BLaER1 (cell line): ENCODE measurements around the gene PRKCE.

Experiments
- H3K27ac ChIP-seq: shearing (Covaris generic); formaldehyde crosslinking; 2 replicates; pipeline ENCODE4 v1.8.1; 2022
- H3K27me3 ChIP-seq: shearing (Covaris generic); formaldehyde crosslinking; 2 replicates; pipeline ENCODE4 v1.8.1; 2022
- H3K36me3 ChIP-seq: shearing (Covaris generic); formaldehyde crosslinking; 2 replicates; pipeline ENCODE4 v1.8.1; 2022
- H3K4me1 ChIP-seq: shearing (Covaris generic); formaldehyde crosslinking; 2 replicates; pipeline ENCODE4 v1.8.1; 2022
- H3K4me2 ChIP-seq: shearing (Covaris generic); formaldehyde crosslinking; 2 replicates; pipeline ENCODE4 v1.8.1; 2022
- H3K4me3 ChIP-seq: shearing (Covaris generic); formaldehyde crosslinking; 2 replicates; pipeline ENCODE4 v1.8.1; 2022
- H3K9ac ChIP-seq: shearing (Covaris generic); formaldehyde crosslinking; 2 replicates; pipeline ENCODE4 v1.8.1; 2022
- H3K9me3 ChIP-seq: shearing (Covaris generic); formaldehyde crosslinking; 2 replicates; pipeline ENCODE4 v1.8.1; 2022
- H4K20me1 ChIP-seq: shearing (Covaris generic); formaldehyde crosslinking; 2 replicates; pipeline ENCODE4 v1.8.1; 2022
- Cebpa-rat ChIP-seq: shearing (Covaris generic); IDR thresholded peaks from 2 replicates; pipeline ENCODE4 v1.8.1; 2022

Gene PRKCE

GRCh38 chr2:45726188-45726587 lies 74.7 kb downstream of the PRKCE start:
- Histone ChIP-seq H3K4me3 (no peak overlapping the region), H4K20me1 (peaks cover 22% of the 10 kb centered on the region), H3K27me3 (no peaks in the 10 kb centered on the region), H3K27ac (no peak overlapping the region), H3K9ac (no peak overlapping the region; the same call in 1 of the 2 replicates), H3K4me2 (peak overlapping the region; percentile 78; the same call in 1 of the 2 replicates), H3K36me3 (peaks cover 17% of the 10 kb centered on the region; the same call in 1 of the 2 replicates), H3K9me3 (no peaks in the 10 kb centered on the region), H3K4me1 (peaks cover 99% of the 10 kb centered on the region)
- no peak for TF ChIP-seq Cebpa-rat

GRCh38 chr2:45728458-45728942 lies 77.0 kb downstream of the PRKCE start:
- peaks cover 17% of the 10 kb centered on the region; the same call in 1 of the 2 replicates for H3K36me3 ChIP-seq
- H3K4me2 ChIP-seq, result peak overlapping the region; percentile 92
- peaks cover 99% of the 10 kb centered on the region for H3K4me1 ChIP-seq
- peaks cover 13% of the 10 kb centered on the region; the same call in 1 of the 2 replicates for H4K20me1 ChIP-seq
- H3K9ac ChIP-seq, result peak overlapping the region; percentile 31
- H3K27me3 ChIP-seq, result no peaks in the 10 kb centered on the region
- TF ChIP-seq Cebpa-rat, result no peak
- no peaks in the 10 kb centered on the region for H3K9me3 ChIP-seq
- H3K27ac ChIP-seq, result peak overlapping the region; percentile 84
- 0 out of 2 replicates have a peak overlapping the region, but pooled peaks have one; percentile 23 for H3K4me3 ChIP-seq

- Histone ChIP-seq H3K4me2 (peak overlapping the region; percentile 92), H3K4me1 (peaks cover 99% of the 10 kb centered on the region), H3K4me3 (peak overlapping the region; percentile 23), H3K27ac (peak overlapping the region; percentile 84), H3K36me3 (peaks cover 13% of the 10 kb centered on the region; the same call in 1 of the 2 replicates), H3K9ac (peak overlapping the region; percentile 31; the same call in 1 of the 2 replicates), H3K9me3 (no peaks in the 10 kb centered on the region), H3K27me3 (no peaks in the 10 kb centered on the region), H4K20me1 (peaks cover 5% of the 10 kb centered on the region; the same call in 1 of the 2 replicates)
- TF ChIP-seq Cebpa-rat, result no peak
Observed at GRCh38 chr2:45729753-45730512, 78.5 kb downstream of the PRKCE start.

DNA sequence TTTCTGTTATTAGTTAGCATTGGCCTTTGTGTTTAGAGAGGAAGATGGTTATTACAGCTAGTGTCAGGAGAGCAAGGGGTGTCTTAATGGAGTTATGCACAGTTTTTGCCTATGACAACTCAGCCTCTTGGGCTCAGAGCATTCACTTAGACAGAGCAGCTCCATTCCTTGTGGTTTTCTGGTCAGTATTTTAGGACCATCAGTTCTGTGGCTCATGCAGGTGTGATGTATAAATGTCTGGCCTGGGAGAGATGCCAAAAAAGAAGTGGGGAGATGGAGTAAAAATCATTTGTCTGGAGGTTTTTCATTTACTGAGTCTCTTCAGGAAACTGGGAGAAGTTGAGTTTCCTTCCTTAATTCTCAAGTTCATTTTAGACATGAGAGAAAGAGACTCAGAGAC lies 79.7 kb downstream of the PRKCE start:
- peaks cover 16% of the 10 kb centered on the region for H4K20me1 ChIP-seq
- no peak for TF ChIP-seq Cebpa-rat
- H3K4me1 ChIP-seq, result peaks cover 99% of the 10 kb centered on the region
- peaks cover 2% of the 10 kb centered on the region for H3K36me3 ChIP-seq
- peak overlapping the region; percentile 92 for H3K4me2 ChIP-seq
- peak overlapping the region; percentile 84 for H3K27ac ChIP-seq
- peak overlapping the region; percentile 45 for H3K4me3 ChIP-seq
- peak overlapping the region; percentile 16; the same call in 1 of the 2 replicates for H3K9ac ChIP-seq
- H3K9me3 ChIP-seq, result no peaks in the 10 kb centered on the region
- no peaks in the 10 kb centered on the region for H3K27me3 ChIP-seq

DNA sequence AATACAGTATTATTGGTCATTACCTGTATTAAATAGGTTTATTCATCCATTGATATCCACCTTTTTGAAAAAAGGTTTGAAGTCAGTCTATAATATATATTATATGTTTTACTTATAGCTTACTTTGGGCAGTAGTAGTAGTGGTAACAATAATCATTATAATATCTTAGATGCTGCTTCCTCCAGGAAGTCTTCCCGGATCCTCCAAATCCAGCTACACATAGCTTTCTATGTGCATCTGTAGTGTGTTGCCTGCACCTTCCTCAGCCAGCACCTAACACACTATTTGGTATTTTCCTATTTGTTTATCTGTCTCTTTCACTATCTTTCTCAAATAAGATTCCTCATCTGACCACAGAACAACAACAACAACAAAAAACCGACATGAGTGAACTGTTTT lies 81.0 kb downstream of the PRKCE start:
- Histone ChIP-seq H3K27me3 (no peaks in the 10 kb centered on the region), H3K4me1 (peaks cover 99% of the 10 kb centered on the region), H3K27ac (peak overlapping the region; percentile 84), H3K9me3 (no peaks in the 10 kb centered on the region), H3K4me2 (peak overlapping the region; percentile 92), H3K4me3 (peak overlapping the region; percentile 30; the same call in 1 of the 2 replicates), H4K20me1 (peaks cover 29% of the 10 kb centered on the region), H3K9ac (peak overlapping the region; percentile 57; the same call in 1 of the 2 replicates), H3K36me3 (peaks cover 12% of the 10 kb centered on the region)
- TF ChIP-seq Cebpa-rat, result no peak

DNA sequence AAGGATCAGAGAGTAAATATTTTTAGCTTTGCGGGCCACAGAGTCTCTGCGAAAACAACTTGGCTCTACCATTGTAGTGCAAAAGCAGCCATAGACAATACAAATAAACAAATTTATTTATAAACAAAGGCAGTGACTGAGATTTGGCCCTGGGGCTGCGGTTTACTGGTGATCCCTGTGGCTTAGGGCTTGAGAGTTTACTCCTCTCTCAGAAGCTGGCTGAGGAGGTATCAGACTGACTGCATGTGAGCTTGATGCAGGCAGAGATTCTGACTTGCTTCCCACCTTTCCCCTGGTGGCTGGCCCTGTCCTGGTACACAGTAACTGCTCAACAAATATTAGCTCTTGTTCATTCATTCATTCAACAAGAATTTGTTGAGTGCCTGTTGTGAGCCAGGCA lies 81.5 kb downstream of the PRKCE start:
- Histone ChIP-seq H4K20me1 (peaks cover 34% of the 10 kb centered on the region), H3K4me2 (peak overlapping the region; percentile 92), H3K27me3 (no peaks in the 10 kb centered on the region), H3K9me3 (no peaks in the 10 kb centered on the region), H3K4me1 (peaks cover 99% of the 10 kb centered on the region), H3K9ac (peak overlapping the region; percentile 57; the same call in 1 of the 2 replicates), H3K36me3 (peaks cover 17% of the 10 kb centered on the region), H3K27ac (peak overlapping the region; percentile 84), H3K4me3 (peak overlapping the region; percentile 30)
- no peak for TF ChIP-seq Cebpa-rat

DNA sequence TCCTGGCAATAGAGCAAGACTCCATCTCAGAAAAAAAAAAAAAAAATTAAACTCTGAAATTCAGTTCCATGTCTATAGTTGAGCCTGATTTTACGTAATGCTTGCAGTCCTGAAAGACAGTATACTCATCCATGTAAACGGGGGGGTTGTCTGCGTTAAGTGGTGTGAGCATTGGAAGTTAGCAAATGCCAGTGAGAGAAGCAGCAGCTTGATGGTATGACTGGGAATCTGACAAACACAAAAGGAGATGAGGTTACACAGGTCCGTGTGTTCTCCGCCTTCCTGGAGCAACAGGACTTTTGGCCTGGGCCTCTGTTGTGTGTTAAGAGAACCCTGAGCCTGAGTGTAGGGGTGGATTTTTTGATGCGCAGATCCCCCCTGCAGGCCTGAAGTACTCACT lies 82.9 kb downstream of the PRKCE start:
- peaks cover 21% of the 10 kb centered on the region for H3K36me3 ChIP-seq
- H3K27ac ChIP-seq, result peak overlapping the region; percentile 84
- peak overlapping the region; percentile 57; the same call in 1 of the 2 replicates for H3K9ac ChIP-seq
- H3K4me2 ChIP-seq, result peak overlapping the region; percentile 92
- H3K27me3 ChIP-seq, result no peaks in the 10 kb centered on the region
- peak overlapping the region; percentile 30; the same call in 1 of the 2 replicates for H3K4me3 ChIP-seq
- H3K9me3 ChIP-seq, result no peaks in the 10 kb centered on the region
- peaks cover 48% of the 10 kb centered on the region for H4K20me1 ChIP-seq
- no peak for TF ChIP-seq Cebpa-rat
- peaks cover 99% of the 10 kb centered on the region for H3K4me1 ChIP-seq

- H3K4me2 ChIP-seq, result peak overlapping the region; percentile 92
- peaks cover 21% of the 10 kb centered on the region for H3K36me3 ChIP-seq
- peak overlapping the region; percentile 24; the same call in 1 of the 2 replicates for H3K4me3 ChIP-seq
- peak; percentile 99 for TF ChIP-seq Cebpa-rat
- peak overlapping the region; percentile 84 for H3K27ac ChIP-seq
- H3K27me3 ChIP-seq, result no peaks in the 10 kb centered on the region
- H3K9ac ChIP-seq, result peak overlapping the region; percentile 57; the same call in 1 of the 2 replicates
- no peaks in the 10 kb centered on the region for H3K9me3 ChIP-seq
- H3K4me1 ChIP-seq, result peaks cover 100% of the 10 kb centered on the region
- peaks cover 55% of the 10 kb centered on the region for H4K20me1 ChIP-seq
Observed at GRCh38 chr2:45734952-45735351, 83.5 kb downstream of the PRKCE start.

GRCh38 chr2:45736757-45737704 lies 85.6 kb downstream of the PRKCE start:
- Histone ChIP-seq H3K4me3 (no peak overlapping the region), H3K4me1 (peaks cover 99% of the 10 kb centered on the region), H3K27ac (peak overlapping the region; percentile 84), H3K4me2 (peak overlapping the region; percentile 92), H3K9ac (peak overlapping the region; percentile 23; the same call in 1 of the 2 replicates), H3K27me3 (no peaks in the 10 kb centered on the region), H3K36me3 (peaks cover 38% of the 10 kb centered on the region), H3K9me3 (no peaks in the 10 kb centered on the region), H4K20me1 (peaks cover 75% of the 10 kb centered on the region)
- TF ChIP-seq Cebpa-rat, result no peak
